GM21717 (cell line): Measurements from ENCODE around the gene LCN9.
"Not testable (repeated sequence)": the region's sequence is repeated elsewhere in the genome, so short reads cannot be mapped to it uniquely, and the experiment has no call there.

Experiments
- ATAC-seq: cut with Tn5 transposase; IDR thresholded peaks from one replicate; pipeline ENCODE4 v1.9.1; 2021; ENCODE audit warnings: mild to moderate bottlenecking, moderate library complexity; ENCODE audit not compliant: unreplicated experiment

LCN9 gene, protein sequence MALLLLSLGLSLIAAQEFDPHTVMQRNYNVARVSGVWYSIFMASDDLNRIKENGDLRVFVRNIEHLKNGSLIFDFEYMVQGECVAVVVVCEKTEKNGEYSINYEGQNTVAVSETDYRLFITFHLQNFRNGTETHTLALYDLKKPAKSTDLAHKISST

DNA sequence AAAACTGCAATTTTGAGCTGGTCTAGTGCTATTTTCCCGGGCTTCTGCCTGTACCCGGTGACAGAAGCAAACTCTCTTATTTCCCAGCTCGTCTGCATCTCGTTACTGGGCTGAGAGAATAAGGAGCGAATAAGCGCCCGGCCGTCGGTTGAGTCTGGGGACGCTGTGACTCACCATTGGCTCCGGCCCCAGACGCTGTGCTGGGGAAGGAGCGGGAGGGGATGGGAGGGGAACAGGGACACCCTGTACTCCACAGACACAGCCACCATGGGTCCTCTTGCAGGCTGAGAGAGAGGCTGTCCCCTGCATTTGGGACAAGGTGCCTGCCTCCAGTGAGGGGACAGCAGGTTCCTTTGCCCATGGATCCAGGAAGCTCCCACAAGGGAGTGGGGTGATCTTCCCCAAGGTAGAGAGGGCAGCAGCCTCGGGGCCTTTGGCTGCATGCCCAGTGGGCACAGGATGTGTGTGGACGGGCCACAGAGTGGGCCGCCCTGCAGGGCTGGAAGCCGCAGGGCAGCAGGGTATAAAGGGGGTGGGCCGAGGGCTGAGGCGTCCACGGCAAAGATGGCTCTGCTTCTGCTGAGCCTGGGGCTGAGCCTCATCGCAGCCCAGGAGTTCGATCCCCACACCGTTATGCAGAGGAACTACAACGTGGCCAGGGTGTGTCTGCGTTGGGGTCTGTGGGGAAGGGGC lies at the start of gene LCN9:
LCN9 (plus strand) TSS at position 552 of the 693 bp plus-strand sequence; CDS start at position 565, 13 bp downstream.
- ATAC-seq: no peak

DNA sequence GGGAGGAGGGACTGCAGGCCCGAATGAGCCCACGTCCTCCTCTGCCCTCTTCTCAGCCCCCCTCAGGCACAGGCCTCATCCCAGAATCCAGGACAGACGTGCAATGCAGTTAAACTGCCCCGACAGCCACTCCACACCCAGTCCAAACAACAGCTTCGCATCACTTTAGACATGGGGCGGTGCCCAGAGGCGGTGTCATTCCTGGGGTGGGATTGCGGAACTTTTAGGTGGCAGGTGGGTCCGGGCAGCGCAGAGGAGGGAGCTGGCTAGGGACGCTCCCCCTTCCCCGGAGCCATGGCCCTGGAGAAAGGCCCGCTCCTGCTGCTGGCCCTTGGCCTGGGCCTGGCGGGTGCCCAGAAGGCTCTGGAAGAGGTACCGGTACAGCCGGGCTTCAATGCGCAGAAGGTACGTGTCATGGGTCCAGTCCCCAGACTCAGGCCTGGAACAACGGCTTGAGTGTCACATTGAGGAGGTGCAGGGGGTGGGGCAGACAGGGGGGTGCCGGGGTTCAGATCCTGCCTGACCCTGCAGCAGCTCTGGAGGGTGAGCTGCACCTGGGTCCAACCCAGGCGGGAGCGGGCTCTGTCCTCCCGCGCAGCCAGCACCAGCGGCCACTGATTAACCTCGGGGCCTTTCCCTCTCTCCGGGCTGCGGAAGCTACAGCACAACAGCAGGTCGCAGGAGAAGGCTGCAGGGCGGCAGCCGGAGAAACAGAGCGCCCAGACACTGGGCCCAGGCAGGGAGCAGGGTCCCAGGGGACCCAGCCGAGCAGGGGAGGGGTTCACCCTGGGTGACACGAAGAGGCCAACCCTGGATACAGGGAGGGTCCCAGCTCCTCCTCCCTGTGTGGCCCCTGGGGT lies 48.9 kb upstream of the LCN9 start:
- no peak for ATAC-seq

GRCh38 chr9:135614821-135615665 lies 48.1 kb upstream of the LCN9 start:
- ATAC-seq: no peak

- no peak for ATAC-seq
These were observed 47.2 kb upstream of the LCN9 start for GRCh38 chr9:135615666-135616618.

DNA sequence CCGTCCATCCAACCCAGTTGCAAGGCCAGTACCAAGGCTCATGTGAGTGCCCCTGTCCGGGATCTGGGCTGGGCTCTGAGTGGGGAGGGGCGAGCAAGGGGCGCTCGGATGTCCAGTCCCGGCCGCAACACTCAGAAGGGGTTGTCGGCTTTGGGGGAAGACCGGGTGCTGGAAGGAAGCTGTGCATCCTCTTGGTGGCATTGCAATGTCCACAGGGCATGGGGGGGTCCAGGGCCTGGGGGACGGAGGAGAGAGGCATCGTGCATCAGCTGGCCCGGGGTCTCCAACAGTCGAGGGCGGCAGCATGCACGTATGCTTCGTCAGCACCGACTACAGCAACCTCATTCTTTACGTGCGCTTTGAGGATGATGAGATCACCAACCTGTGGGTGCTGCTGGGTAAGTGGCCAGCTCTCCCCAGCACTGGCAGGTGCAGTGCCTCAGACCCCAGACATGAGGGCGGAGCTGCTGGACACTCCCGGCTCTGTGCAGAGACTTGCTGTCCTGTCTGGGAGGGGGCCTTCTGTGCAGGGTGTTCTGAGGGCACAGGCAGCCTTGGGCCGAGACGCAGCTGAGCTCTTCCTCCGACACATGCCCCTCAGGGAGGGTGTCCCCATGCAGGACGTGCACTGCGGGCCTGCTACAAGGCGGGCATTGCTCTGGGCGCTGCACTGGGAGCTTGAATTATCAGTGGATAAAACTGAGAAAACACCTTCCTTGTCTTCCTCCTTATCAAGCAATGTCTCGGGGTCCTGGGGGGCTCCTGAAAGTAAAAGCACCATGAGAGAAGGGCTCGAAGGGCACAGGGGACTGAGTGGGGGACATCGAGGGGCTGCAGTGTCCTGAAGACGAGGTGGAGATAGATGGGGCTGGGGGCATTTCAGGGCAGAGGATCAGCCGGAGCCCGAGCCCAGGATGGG lies 46.2 kb upstream of the LCN9 start:
- ATAC-seq: no peak

DNA sequence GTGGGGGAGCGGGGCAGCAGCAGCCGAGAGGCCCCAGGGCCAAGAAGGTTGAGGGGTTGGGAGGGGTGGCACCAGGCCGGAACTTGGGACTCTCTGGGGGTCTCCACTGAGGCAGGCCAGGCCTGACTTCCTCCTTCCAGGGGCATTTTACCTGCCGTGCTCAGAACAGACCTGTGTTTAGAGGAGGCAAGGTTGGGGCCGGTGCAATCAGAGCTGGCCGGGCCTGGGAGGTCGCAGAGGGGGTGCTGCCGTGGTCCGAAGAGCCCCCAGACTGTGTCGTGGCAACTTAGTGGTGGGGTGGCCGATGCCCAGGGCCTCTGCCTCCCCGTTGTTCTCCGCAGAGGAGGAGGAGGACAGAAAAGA lies 45.6 kb upstream of the LCN9 start:
- ATAC-seq: no peak

DNA sequence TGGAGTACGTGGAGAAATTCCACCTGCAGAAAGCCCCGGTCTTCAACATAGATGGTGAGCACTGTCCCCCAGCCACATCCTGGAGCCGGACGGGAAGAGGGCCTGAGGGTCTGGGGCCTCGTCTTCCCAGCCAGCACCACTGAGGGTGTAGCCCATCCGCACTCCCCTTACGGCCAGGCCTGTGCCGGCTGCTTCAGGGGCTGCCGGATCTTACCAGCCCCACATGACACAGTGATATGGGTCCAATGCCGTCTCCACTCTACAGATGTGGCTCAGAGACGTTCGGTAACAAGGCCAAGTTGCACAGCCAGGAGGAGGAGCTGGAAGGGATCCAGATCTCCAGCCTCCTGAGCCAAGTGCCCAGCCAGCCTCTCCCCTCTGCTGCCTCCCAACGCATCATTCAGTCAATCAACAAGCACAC lies 45.1 kb upstream of the LCN9 start:
- no peak for ATAC-seq

DNA sequence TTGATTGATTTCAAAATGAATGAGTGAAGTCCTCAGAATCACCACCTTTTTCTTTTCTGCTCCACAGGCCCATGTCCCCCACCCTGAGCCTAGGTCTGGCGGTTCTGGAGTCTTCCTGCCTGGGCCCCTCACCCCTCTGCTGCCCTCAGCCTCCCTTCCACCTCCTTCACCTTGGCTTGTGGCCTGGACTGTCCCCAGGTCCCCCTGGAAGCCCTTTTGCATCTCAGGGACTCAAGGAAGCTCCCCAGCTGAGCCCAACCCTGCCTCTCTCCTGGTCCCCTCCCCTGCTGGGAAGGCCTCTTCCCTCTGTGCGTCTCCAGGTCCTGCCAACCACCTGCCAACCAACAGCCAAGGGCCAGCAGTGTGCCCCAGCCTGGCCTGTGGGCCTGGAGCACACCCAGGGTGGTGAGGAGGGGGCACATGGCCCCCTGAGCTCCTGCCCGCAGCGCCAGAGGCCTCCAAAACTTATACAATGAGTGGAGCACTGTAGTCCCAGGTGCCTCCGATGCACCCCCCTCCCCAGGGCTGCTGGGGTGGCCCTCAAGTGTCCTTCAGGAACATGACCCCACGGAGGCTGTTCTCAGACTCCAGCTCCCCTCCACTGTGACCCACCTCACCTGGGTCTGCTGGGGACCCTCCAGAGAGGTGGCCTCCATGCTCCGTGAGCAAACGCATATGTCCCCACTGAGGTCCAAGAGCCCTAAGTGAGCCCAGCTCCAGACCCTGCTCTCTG lies 44.1 kb upstream of the LCN9 start:
- no peak for ATAC-seq

DNA sequence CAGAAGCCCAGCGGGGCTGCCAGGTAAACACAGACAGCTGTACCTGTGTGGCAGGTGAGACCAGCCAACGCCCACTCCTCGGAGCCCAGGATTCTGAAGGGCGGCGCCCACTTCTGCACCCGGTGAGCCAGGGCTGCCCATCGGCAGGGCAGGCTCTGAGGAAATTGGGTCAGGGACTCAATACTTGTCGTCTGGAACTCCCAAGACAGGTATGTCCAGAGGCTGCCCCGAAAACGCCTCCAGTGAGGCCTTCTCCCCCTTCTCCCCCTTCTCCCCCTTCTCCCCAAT lies 43.6 kb upstream of the LCN9 start:
- ATAC-seq: no peak

DNA sequence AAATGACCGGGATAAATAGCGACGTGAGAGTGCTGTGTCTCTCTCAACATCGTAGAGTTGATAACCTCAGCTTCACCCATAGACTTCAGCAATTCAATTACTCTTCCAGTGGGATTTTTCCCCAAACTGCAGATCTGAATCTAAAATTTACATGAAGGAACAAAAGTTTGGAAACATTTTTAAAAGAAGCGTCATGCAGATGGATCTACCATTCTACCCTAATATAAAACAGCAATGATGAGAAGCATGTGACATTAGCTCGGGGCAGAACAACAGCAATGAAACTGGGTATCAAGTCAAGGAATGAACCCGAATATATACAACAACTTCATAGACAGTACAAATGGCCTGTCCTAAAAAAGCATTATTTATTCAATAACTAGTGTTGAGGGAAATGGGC lies 42.6 kb upstream of the LCN9 start:
- no peak for ATAC-seq

DNA sequence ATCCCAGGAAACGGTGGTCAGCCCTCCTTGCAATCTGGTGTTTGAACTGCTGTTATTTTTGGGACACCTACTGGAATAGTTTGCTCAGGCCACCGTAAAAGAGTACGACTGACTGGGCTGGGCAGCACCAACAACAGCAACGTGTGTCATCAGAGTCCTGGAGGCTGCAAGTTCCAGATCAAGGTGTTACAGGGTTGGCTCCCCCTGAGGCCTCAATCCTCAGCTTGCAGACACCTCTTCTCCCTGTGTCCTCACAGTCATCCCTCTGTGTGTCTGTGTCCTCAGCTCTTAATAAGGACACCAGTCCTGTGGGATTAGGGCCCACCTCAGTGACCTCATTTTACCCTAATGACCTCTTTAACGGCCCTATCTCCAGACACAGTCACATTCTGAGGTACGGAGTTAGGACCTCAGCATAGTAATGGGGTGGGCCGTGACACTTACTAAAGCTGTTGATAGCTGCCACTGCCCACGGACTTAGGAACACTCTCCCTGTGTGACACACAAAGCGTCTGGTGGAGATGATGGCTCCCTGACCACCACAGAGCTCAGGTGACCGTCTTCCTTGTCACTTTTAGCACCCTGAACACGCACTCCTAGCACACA lies 40.6 kb upstream of the LCN9 start:
- no peak for ATAC-seq

- no peak for ATAC-seq
These were observed 38.8 kb upstream of the LCN9 start for GRCh38 chr9:135624282-135624681.

DNA sequence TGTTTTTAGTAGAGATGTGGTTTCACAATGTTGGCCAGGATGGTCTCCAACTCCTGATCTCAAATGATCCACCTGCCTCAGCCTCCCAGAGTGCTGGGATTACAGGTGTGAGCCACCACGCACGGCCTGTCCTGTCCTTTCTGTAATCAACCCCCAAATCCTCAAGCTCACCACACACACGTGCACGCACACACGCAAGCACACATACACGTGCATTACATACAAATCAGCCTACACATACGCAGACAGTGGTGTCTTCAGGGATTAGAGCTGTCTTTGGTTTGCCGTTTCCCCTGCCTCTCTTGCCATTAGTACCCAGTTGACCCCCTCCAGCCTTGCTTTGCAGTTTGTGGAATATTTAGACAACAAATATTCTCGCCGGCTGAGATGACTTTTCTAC lies 30.3 kb upstream of the LCN9 start:
- no peak for ATAC-seq

GRCh38 chr9:135636930-135637530 lies 26.1 kb upstream of the LCN9 start:
- not testable (repeated sequence) for ATAC-seq

DNA sequence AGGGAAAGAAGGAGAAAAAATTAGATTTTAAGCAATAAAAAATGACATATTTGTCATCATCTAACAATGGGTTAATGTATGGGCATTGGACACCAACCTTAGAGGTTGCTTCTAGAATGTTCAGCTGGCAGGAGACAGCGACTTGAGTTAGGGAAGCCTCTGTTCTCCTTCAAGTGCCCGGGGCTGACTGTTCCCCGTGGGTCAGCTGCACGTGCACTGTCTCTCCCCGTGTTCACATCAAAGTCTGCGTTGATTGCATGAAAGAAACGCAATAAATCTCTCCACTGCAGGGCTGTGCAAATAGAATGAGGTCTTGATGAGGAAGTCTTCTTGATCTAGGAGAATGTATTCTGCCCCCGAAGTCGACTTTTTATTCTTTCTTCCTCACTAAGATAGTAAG lies 23.9 kb upstream of the LCN9 start, which contains the start of gene GLT6D1:
GLT6D1 (minus strand) TSS at position 345 of the 400 bp plus-strand sequence. CDS start 353 bp downstream, outside the sequence.
- no peak for ATAC-seq

- ATAC-seq: no peak
These were observed 22.1 kb upstream of the LCN9 start for GRCh38 chr9:135641047-135641446.

DNA sequence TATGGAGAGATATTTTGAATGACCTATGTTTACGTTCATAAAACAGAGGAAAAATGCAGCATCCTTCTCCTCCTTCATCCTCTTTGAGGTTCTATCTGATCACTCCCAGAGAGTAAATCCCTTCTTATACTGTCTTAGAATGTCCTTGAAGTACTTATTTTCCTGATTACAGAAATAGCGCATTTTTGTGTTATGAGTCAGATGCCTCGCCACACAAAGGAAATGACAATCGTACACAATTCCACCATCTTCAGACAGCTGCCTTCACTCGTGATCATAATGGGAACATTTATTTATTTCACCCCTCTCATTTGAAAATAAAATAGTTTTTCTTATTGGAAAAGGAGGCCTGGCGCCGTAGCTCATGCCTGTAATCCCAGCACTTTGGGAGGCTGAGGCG lies 21.4 kb upstream of the LCN9 start:
- ATAC-seq: no peak
